ENCODE results near the gene PTPRG. TPM values are rescaled to one million over a fixed set of nuclear protein-coding genes. Genes with fewer than 3 reads are reported as not detected.

PTPRG gene
- polyA plus RNA-seq, 1 donor (not counting 4 experiments of a cell fraction or from before 2014, with no cell fraction given): 12.1 TPM

DNA sequence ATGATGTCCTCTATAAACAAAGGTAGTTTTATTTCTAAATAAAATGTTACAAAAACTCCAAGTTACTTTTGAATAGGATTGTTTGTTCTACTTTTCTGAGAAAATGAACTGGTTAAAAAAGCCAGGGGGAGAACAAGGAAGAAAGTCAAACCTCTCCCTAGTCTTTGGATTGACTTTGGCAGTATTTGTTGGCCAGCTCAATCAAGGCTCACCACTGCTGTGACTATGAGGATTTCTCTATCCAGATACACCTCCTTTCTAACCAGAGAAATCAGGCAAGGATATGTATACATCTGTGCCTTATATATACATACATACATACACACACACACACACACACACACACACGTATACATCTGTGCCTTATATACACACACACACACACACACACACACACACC is 704.2 kb downstream of the PTPRG start:
- TF ChIP-seq CTCF (optimal IDR thresholded peaks at IDR 0.05 in 1 of 3, IDR thresholded peaks at IDR 0.05 in 1 of 3, conservative IDR thresholded peaks at IDR 0.05 in 1 of 3; ENCODE audit: extremely low read depth in 1 of 3, insufficient read depth in 2 of 3, low read length in 3 of 3) (no peak), EZH2 (IDR thresholded peaks at IDR 0.05; ENCODE audit: low read length) (no peak)
- no peaks in the 10 kb centered on the region for H3K9me3 ChIP-seq (ENCODE audit: control insufficient read depth, low read depth, low read length)
- H3K4me1 ChIP-seq (ENCODE audit: control insufficient read depth, extremely low read depth, insufficient read depth, low read length): peaks cover 12% of the 10 kb centered on the region
- H3K9me1 ChIP-seq (ENCODE audit: control insufficient read depth, extremely low read depth, insufficient read depth, low read length): no peaks in the 10 kb centered on the region
- no peak overlapping the region for H3K9ac ChIP-seq (ENCODE audit: control insufficient read depth, extremely low read depth, insufficient read depth, low read length)
- H3K4me2 ChIP-seq (ENCODE audit: control insufficient read depth, extremely low read depth, insufficient read depth, low read depth, low read length): no peak overlapping the region
- dilution Hi-C loops (cut with MboI; ENCODE audit: extremely low pct_ligation_motif_present, low sequenced_read_pairs): no loop called here
- H3K36me3 ChIP-seq (ENCODE audit: control insufficient read depth in 2 of 2, extremely low read depth in 1 of 2, insufficient read depth in 2 of 2, low read length in 2 of 2): peaks cover 0 to 1% of the 10 kb centered on the region in 2 experiments
- H2AFZ ChIP-seq (ENCODE audit: control insufficient read depth, low read length): no peak overlapping the region
- H3K79me2 ChIP-seq (ENCODE audit: control insufficient read depth, insufficient read depth, low read length): no peaks in the 10 kb centered on the region
- H3K27me3 ChIP-seq (ENCODE audit: control insufficient read depth, extremely low read depth, insufficient read depth, low read length): no peaks in the 10 kb centered on the region
- no peak overlapping the region for H3K4me3 ChIP-seq (ENCODE audit: control insufficient read depth in 2 of 3, extremely low read depth in 1 of 3, insufficient read depth in 2 of 3, low read depth in 1 of 3, low read length in 3 of 3)
- H3K27ac ChIP-seq (ENCODE audit: control insufficient read depth, insufficient read depth, low read length): no peak overlapping the region
- DNase-seq (ENCODE audit: low read depth, low spot score): no peak
- no peak for FAIRE-seq
- no peaks in the 10 kb centered on the region for H4K20me1 ChIP-seq (ENCODE audit: control insufficient read depth, extremely low read depth, insufficient read depth, low read length)

DNA sequence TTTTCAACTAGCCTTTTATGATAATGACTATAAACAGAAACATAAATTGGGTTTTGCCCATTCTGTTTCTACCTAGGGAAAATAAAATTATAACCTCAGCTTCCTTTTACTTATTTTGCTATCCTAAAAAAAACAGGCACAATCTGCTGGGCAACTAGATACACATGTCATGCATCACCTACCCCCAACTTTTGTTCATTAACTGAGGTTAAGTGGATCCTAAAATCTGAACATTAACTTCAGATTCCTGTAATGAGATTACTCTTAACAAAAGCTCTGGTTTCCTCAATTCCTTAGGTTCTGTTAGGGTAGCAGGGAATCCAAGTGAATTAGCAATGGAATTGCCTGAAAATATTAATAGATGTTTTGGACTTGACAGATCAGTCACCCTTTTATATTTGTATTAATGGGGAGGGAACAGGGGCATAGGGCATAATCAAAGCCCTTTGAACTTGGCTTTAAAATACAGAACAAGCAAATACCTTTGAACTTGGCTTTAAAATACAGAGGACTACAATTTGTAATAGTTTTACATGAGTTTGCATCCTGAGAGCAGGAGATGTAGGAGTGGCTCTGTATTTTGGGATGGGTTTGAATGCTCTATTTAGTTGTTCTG is 705.4 kb downstream of the PTPRG start:
- dilution Hi-C loops (cut with MboI; ENCODE audit: extremely low pct_ligation_motif_present, low sequenced_read_pairs): no loop called here
- H3K27ac ChIP-seq (ENCODE audit: control insufficient read depth, insufficient read depth, low read length): no peak overlapping the region
- H3K9ac ChIP-seq (ENCODE audit: control insufficient read depth, extremely low read depth, insufficient read depth, low read length): no peak overlapping the region
- TF ChIP-seq EZH2 (IDR thresholded peaks at IDR 0.05; ENCODE audit: low read length) (no peak), CTCF (optimal IDR thresholded peaks at IDR 0.05 in 1 of 3, IDR thresholded peaks at IDR 0.05 in 1 of 3, conservative IDR thresholded peaks at IDR 0.05 in 1 of 3; ENCODE audit: extremely low read depth in 1 of 3, insufficient read depth in 2 of 3, low read length in 3 of 3) (no peak)
- H3K4me3 ChIP-seq (ENCODE audit: control insufficient read depth in 2 of 3, extremely low read depth in 1 of 3, insufficient read depth in 2 of 3, low read depth in 1 of 3, low read length in 3 of 3): no peak overlapping the region
- no peaks in the 10 kb centered on the region for H3K9me3 ChIP-seq (ENCODE audit: control insufficient read depth, low read depth, low read length)
- no peaks in the 10 kb centered on the region for H3K27me3 ChIP-seq (ENCODE audit: control insufficient read depth, extremely low read depth, insufficient read depth, low read length)
- no peak overlapping the region for H2AFZ ChIP-seq (ENCODE audit: control insufficient read depth, low read length)
- peaks cover 0 to 6% of the 10 kb centered on the region in 2 experiments for H3K36me3 ChIP-seq (ENCODE audit: control insufficient read depth in 2 of 2, extremely low read depth in 1 of 2, insufficient read depth in 2 of 2, low read length in 2 of 2)
- no peaks in the 10 kb centered on the region for H3K79me2 ChIP-seq (ENCODE audit: control insufficient read depth, insufficient read depth, low read length)
- H4K20me1 ChIP-seq (ENCODE audit: control insufficient read depth, extremely low read depth, insufficient read depth, low read length): no peaks in the 10 kb centered on the region
- DNase-seq (ENCODE audit: low read depth, low spot score) (no peak), FAIRE-seq (no peak)
- no peak overlapping the region for H3K4me2 ChIP-seq (ENCODE audit: control insufficient read depth, extremely low read depth, insufficient read depth, low read depth, low read length)
- H3K9me1 ChIP-seq (ENCODE audit: control insufficient read depth, extremely low read depth, insufficient read depth, low read length): no peaks in the 10 kb centered on the region
- no peaks in the 10 kb centered on the region for H3K4me1 ChIP-seq (ENCODE audit: control insufficient read depth, extremely low read depth, insufficient read depth, low read length)

Data from keratinocyte (primary cell).